Motor neuron (in vitro differentiated cells): ENCODE measurements around the gene CPVL. TPM values are rescaled to one million over a fixed set of nuclear protein-coding genes. Genes with fewer than 3 reads are reported as not detected.

Experiments
- ATAC-seq, 8 experiments: fragments of 200-7000 bp; cut with Tn5 transposase; replicated peaks in 6 of 8; 2 replicates each; pipeline ENCODE4 v1.8.0; 2021; ENCODE audit warnings: mild to moderate bottlenecking in 8 of 8, moderate library complexity in 8 of 8
- H3K27ac ChIP-seq, 2 donors: fragments of 250-450 bp; sonication (Bioruptor Pico); 2 replicates each; pipeline ENCODE4 v1.9.0; 2021; ENCODE audit warnings: antibody characterized with exemption in 2 of 2, mild to moderate bottlenecking in 2 of 2, moderate library complexity in 1 of 2
- H3K4me1 ChIP-seq, 2 donors: fragments of 250-450 bp; sonication (Bioruptor Pico); replicated peaks in 1 of 2; 2 replicates each; pipeline ENCODE4 v1.6.1; 2021; ENCODE audit warnings: antibody characterized with exemption in 2 of 2, mild to moderate bottlenecking in 2 of 2, moderate library complexity in 1 of 2
- H3K4me3 ChIP-seq, 5 donors: fragments of 250-450 bp; sonication (Bioruptor Pico); 2 replicates each; pipeline ENCODE4 v1.9.0; 2021; ENCODE audit warnings: antibody characterized with exemption in 5 of 5, mild to moderate bottlenecking in 5 of 5, moderate library complexity in 4 of 5
- WGBS, 10 experiments: fragments of 450-650 bp; shearing (Covaris generic); methylation state at CpG; one replicate each; pipeline ENCODE4 v1.0.0; 2022; 5-methylcytosine and 5-hydroxymethylcytosine counted together
- in situ Hi-C, 9 experiments: fragments of 400-800 bp; cut with MboI; loops; one replicate each; pipeline ENCODE4 v1.15.0; 2021; ENCODE audit warnings: low sequenced_read_pairs in 9 of 9, low pct_unique_long_range_greater_than_20kb in 2 of 9; ENCODE audit not compliant: unreplicated experiment in 9 of 9
- total RNA-seq, 8 experiments: library from RNA; unstranded; fragments of 300-600 nt; gene quantifications; 2 replicates each; pipeline versions ENCODE4 v1.2.3 to v1.2.4, GENCODE V29; 2022

The CPVL gene
- total RNA-seq, 8 experiments from 2014 or later = 4.7 to 27.0 (median 6.8) TPM

- no peak for ATAC-seq
- WGBS, 10 experiments = 93 to 100% (median 100%) methylated on average over 1 to 4 of the region's 4 CpGs; no CpG with 5 or more reads in 4 of the 10 experiments
Observed at GRCh38 chr7:29042824-29043231, 103.5 kb downstream of the CPVL start.

GRCh38 chr7:29041991-29042390 is 104.3 kb downstream of the CPVL start:
- Histone ChIP-seq H3K4me1 (peaks cover 3 to 5% of the 10 kb centered on the region in 2 donors), H3K27ac (no peak overlapping the region), H3K4me3 (no peak overlapping the region)
- no peak for ATAC-seq
- 84 to 100% (median 92%) methylated on average over 1 to 4 of the region's 4 CpGs; no CpG with 5 or more reads in 2 of the 10 experiments for WGBS, 10 experiments
- in situ Hi-C loops = no loop called here

More at GRCh38 chr7:29042824-29043231, 103.5 kb downstream of the CPVL start:
- no peak overlapping the region for H3K4me3 ChIP-seq
- in situ Hi-C loops = no loop called here
- H3K4me1 ChIP-seq = peaks cover 3 to 5% of the 10 kb centered on the region in 2 donors
- no peak overlapping the region for H3K27ac ChIP-seq

- ATAC-seq = no peak
Observed at GRCh38 chr7:29040579-29040925, 105.8 kb downstream of the CPVL start.

GRCh38 chr7:29039821-29040578 is 106.3 kb downstream of the CPVL start:
- 0 to 100% (median 87%) methylated on average over 1 to 2 of the region's 2 CpGs; no CpG with 5 or more reads in 3 of the 10 experiments for WGBS, 10 experiments
- peak in 1 of 8 experiments; percentile 14 for ATAC-seq
- H3K27ac ChIP-seq = no peak overlapping the region
- peaks cover 3 to 5% of the 10 kb centered on the region in 2 donors for H3K4me1 ChIP-seq
- H3K4me3 ChIP-seq = no peak overlapping the region
- in situ Hi-C loops = no loop called here

More at GRCh38 chr7:29040579-29040925, 105.8 kb downstream of the CPVL start:
- Histone ChIP-seq H3K4me3 (no peak overlapping the region), H3K27ac (no peak overlapping the region), H3K4me1 (peaks cover 3 to 5% of the 10 kb centered on the region in 2 donors)
- WGBS, 10 experiments = 0 to 100% (median 81%) methylated on average over 1 to 2 of the region's 2 CpGs; no CpG with 5 or more reads in 1 of the 10 experiments
- in situ Hi-C loops = no loop called here

GRCh38 chr7:29038463-29038862 is 107.9 kb downstream of the CPVL start:
- peak in 5 of 8 experiments; percentile 33 to 93 (median 90) for ATAC-seq
- in situ Hi-C loops = no loop called here
- Histone ChIP-seq H3K4me3 (no peak overlapping the region), H3K27ac (no peak overlapping the region), H3K4me1 (peaks cover 0 to 5% of the 10 kb centered on the region in 2 donors)
- WGBS, 10 experiments = 0 to 81% (median 36%) methylated on average over 1 to 2 of the region's 2 CpGs; no CpG with 5 or more reads in 3 of the 10 experiments

GRCh38 chr7:29035044-29035740 is 111.1 kb downstream of the CPVL start:
- 19 to 97% (median 90%) methylated on average over 2 to 8 of the region's 8 CpGs for WGBS, 10 experiments
- no peak overlapping the region for H3K27ac ChIP-seq
- peaks cover 0 to under 1% of the 10 kb centered on the region in 2 donors for H3K4me1 ChIP-seq
- no peak overlapping the region for H3K4me3 ChIP-seq
- in situ Hi-C loops = no loop called here
- peak in 2 of 8 experiments; percentile 15 to 73 for ATAC-seq

- Histone ChIP-seq H3K4me1 (no peaks in the 10 kb centered on the region), H3K27ac (no peak overlapping the region), H3K4me3 (no peak overlapping the region)
- 21 to 100% (median 92%) methylated on average over 1 to 2 of the region's 2 CpGs; no CpG with 5 or more reads in 5 of the 10 experiments for WGBS, 10 experiments
- in situ Hi-C loops = no loop called here
- no peak for ATAC-seq
Observed at GRCh38 chr7:29033584-29033983, 112.8 kb downstream of the CPVL start.

- Histone ChIP-seq H3K27ac (no peak overlapping the region), H3K4me3 (no peak overlapping the region), H3K4me1 (no peaks in the 10 kb centered on the region)
- WGBS, 10 experiments = 17 to 100% (median 90%) methylated on average over 1 to 4 of the region's 4 CpGs
- in situ Hi-C loops = no loop called here
- ATAC-seq = no peak
Observed at GRCh38 chr7:29032146-29032545, 114.2 kb downstream of the CPVL start.

GRCh38 chr7:29030781-29031275 is 115.5 kb downstream of the CPVL start:
- in situ Hi-C loops = no loop called here
- Histone ChIP-seq H3K4me1 (no peaks in the 10 kb centered on the region), H3K27ac (no peak overlapping the region), H3K4me3 (no peak overlapping the region)
- whole genome bisulfite sequencing, 10 experiments = 8 to 100% (median 67%) methylated on average over 1 to 3 of the region's 3 CpGs
- ATAC-seq = no peak

GRCh38 chr7:29022291-29022988 is 123.9 kb downstream of the CPVL start:
- WGBS, 10 experiments = 14 to 100% (median 100%) methylated on average over 1 to 3 of the region's 6 CpGs; no CpG with 5 or more reads in 6 of the 10 experiments
- no peak for ATAC-seq

GRCh38 chr7:29019896-29020295 is 126.4 kb downstream of the CPVL start:
- no peak overlapping the region for H3K27ac ChIP-seq
- 14 to 100% (median 61%) methylated on average over 1 to 5 of the region's 5 CpGs; no CpG with 5 or more reads in 2 of the 10 experiments for WGBS, 10 experiments
- peak in 1 of 8 experiments; percentile 54 for ATAC-seq

More at GRCh38 chr7:29022291-29022988, 123.9 kb downstream of the CPVL start:
- Histone ChIP-seq H3K4me1 (no peaks in the 10 kb centered on the region), H3K27ac (no peak overlapping the region), H3K4me3 (no peak overlapping the region)
- in situ Hi-C loops = no loop called here

GRCh38 chr7:29019387-29019786 is 127.0 kb downstream of the CPVL start:
- H3K4me3 ChIP-seq = no peak overlapping the region
- in situ Hi-C loops = no loop called here
- WGBS, 10 experiments = 0 to 100% (median 57%) methylated on average over 1 to 6 of the region's 6 CpGs; no CpG with 5 or more reads in 2 of the 10 experiments
- ATAC-seq = peak in 3 of 8 experiments; percentile 20 to 34 (median 29)
- H3K4me1 ChIP-seq = no peaks in the 10 kb centered on the region
- H3K27ac ChIP-seq = no peak overlapping the region

More at GRCh38 chr7:29019896-29020295, 126.4 kb downstream of the CPVL start:
- H3K4me1 ChIP-seq = no peaks in the 10 kb centered on the region
- in situ Hi-C loops = no loop called here
- H3K4me3 ChIP-seq = no peak overlapping the region
